ENCODE results near the gene CHKA. TPM values are rescaled to one million over a fixed set of nuclear protein-coding genes. Genes with fewer than 3 reads are reported as not detected.

CHKA gene
- total and polyA plus RNA-seq, 2 of the 8 experiments (the other 6 are each of a cell fraction or from before 2014, with no cell fraction given) = 61.2 to 86.6 TPM

- no peak for TF ChIP-seq ATF3 (IDR thresholded peaks at IDR 0.05; ENCODE audit: insufficient read depth, low read depth, low read length)
- no peak for TF ChIP-seq CBX5 (IDR thresholded peaks at IDR 0.05; ENCODE audit: low read depth, low read length)
- no peak for TF ChIP-seq ZNF274 (IDR thresholded peaks at IDR 0.05; ENCODE audit: borderline replicate concordance, extremely low read depth, low read length)
Observed at GRCh38 chr11:68014157-68014946, 106.8 kb downstream of the CHKA start (continued).

Measured in H1 (cell line).